AG09309 (cell line): ENCODE results near the gene ZNF460.

Experiments
- DNase-seq: peaks from one replicate; pipeline ENCODE4 v3.0.0-alpha.2; 2010; ENCODE audit warnings: low read depth
- H3K4me3 ChIP-seq: 2 replicates; pipeline ENCODE4 v1.5.1; 2011; ENCODE audit warnings: mild to moderate bottlenecking, low read depth, low read length, moderate library complexity; ENCODE audit not compliant: control insufficient read depth
- CTCF ChIP-seq: IDR thresholded peaks from 2 replicates; pipeline ENCODE4 v1.5.1; 2011; ENCODE audit warnings: mild to moderate bottlenecking, low read depth, low read length, inconsistent platforms; ENCODE audit not compliant: insufficient read depth, control insufficient read depth; ENCODE audit errors: missing control alignments

ZNF460 gene

GRCh38 chr19:57280165-57280961 lies at the start of gene ZNF460:
Gene ZNF460, plus strand, starts transcription at chr19:57280485. Its CDS starts 322 bp downstream, at chr19:57280807.
- peak; percentile 89 for DNase-seq
- no peak for TF ChIP-seq CTCF
- peak within 1 kb of the TSS; percentile 84 for H3K4me3 ChIP-seq

- H3K4me3 ChIP-seq: no peak overlapping the region
- TF ChIP-seq CTCF: no peak
- DNase-seq: no peak
Measured at GRCh38 chr19:57231686-57232085, 48.6 kb upstream of the ZNF460 start.

GRCh38 chr19:57233207-57233606 lies 47.1 kb upstream of the ZNF460 start:
- no peak for TF ChIP-seq CTCF
- H3K4me3 ChIP-seq: no peak overlapping the region
- no peak for DNase-seq

GRCh38 chr19:57239982-57240310 lies 40.3 kb upstream of the ZNF460 start:
- no peak for TF ChIP-seq CTCF
- no peak for DNase-seq

GRCh38 chr19:57240311-57241090 lies 39.8 kb upstream of the ZNF460 start, which contains the start of gene ZNF805:
Gene ZNF805, plus strand, starts transcription at chr19:57240632. Its CDS starts 260 bp downstream, at chr19:57240892.
- peak within 1 kb of the TSS; percentile 90 for H3K4me3 ChIP-seq
- TF ChIP-seq CTCF: no peak
- DNase-seq: peak; percentile 49

More at GRCh38 chr19:57239982-57240310, 40.3 kb upstream of the ZNF460 start:
- peak overlapping the region; percentile 90 for H3K4me3 ChIP-seq

GRCh38 chr19:57241176-57241575 lies 39.1 kb upstream of the ZNF460 start:
- TF ChIP-seq CTCF: no peak
- no peak for DNase-seq
- H3K4me3 ChIP-seq: peak overlapping the region; percentile 90
